Testis (tissue), 3 donors: ENCODE results near the gene WDR88. TPM values are rescaled to one million over a fixed set of nuclear protein-coding genes. Genes with fewer than 3 reads are reported as not detected.

Source experiments
- DNase-seq: peaks from one replicate; pipeline ENCODE4 v3.0.0-alpha.2; 2019
- H3K27ac ChIP-seq, 2 donors: fragments of 200-600 bp; sonication (generic); one replicate each; pipeline ENCODE4 v1.5.1; 2019
- H3K27me3 ChIP-seq: fragments of 200-600 bp; sonication (generic); one replicate; pipeline ENCODE4 v1.5.1; 2019
- H3K36me3 ChIP-seq: fragments of 200-600 bp; sonication (generic); one replicate; pipeline ENCODE4 v1.5.1; 2017; ENCODE audit warnings: low read depth; ENCODE audit errors: missing control alignments
- H3K4me1 ChIP-seq: fragments of 200-600 bp; sonication (generic); one replicate; pipeline ENCODE4 v1.5.1; 2019
- H3K4me3 ChIP-seq, 2 donors: fragments of 200-600 bp; sonication (generic); one replicate each; pipeline ENCODE4 v1.5.1; 2017 to 2019
- H3K9me3 ChIP-seq: fragments of 200-600 bp; sonication (generic); one replicate; pipeline ENCODE4 v1.5.1; 2017
- POLR2A ChIP-seq: fragments of 450-650 bp; IDR thresholded peaks from one replicate; pipeline ENCODE4 v1.6.1; 2017; ENCODE audit warnings: antibody characterized with exemption, mild to moderate bottlenecking, moderate library complexity
- WGBS, 2 donors: methylation state at CpG; one replicate each; pipeline ENCODE4 v1.1.5; 2018; 5-methylcytosine and 5-hydroxymethylcytosine counted together
- intact Hi-C: fragments of 100-400 bp; cut with DNase I; formaldehyde crosslinking; loops from one replicate; pipeline ENCODE4 v1.15.1; 2023; ENCODE audit warnings: low total_unique reads
- polyA plus RNA-seq: library from polyadenylated mRNA; stranded (reverse); fragments of 350-450 nt; fragmentation: Illumina TruSeq; extraction: RNeasy Lipid Tissue Mini Kit (QIAGEN cat#74804); gene quantifications from one replicate; pipeline ENCODE4 v1.2.3, GENCODE V29; 2014; ENCODE audit warnings: low read depth, low replicate concordance; ENCODE audit not compliant: insufficient read depth
- total RNA-seq, 2 donors: library from RNA; depleted of rRNA; stranded (reverse); fragments of >200 nt; gene quantifications; one replicate each; pipeline ENCODE4 v1.2.3, GENCODE V29; 2016
- TF ChIP-seq, protein P1 (sequence below), 3 experiments: fragments of 450-650 bp in 2 of 3; fragments of 200-600 bp in 1 of 3; sonication (generic) in 1 of 3; IDR thresholded peaks; one replicate each; pipeline ENCODE4 v1.5.1; 2016 to 2019; ENCODE audit warnings: antibody characterized with exemption in 3 of 3, mild to moderate bottlenecking in 2 of 3, moderate library complexity in 1 of 3

WDR88 gene
- total and polyA plus RNA-seq, 3 donors from 2014 or later = 5.0 to 15.3 (median 8.9) TPM

DNA sequence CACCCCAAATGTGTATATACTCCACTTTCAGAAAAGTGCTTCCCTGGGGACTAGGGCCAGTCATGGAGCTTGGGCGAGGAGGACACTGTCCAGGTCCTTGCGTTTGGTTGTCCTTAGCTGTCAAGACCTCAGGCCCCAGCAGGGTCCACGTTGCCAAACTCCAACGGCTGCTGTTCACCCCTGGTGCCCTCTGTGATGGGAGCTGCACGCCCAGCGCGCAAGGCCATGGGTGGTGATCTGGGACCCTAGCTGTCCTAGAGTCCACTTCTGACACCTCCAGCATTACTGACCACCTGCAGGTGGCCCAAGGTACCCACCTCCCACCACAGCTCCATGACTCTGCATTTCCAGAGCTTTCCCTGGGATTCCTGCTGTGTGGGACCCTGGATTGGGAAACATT is 66.3 kb downstream of the WDR88 start:
- intact Hi-C loops = no loop called here
- Histone ChIP-seq H3K9me3 (no peaks in the 10 kb centered on the region), H3K4me3 (no peak overlapping the region), H3K27ac (no peak overlapping the region), H3K27me3 (no peaks in the 10 kb centered on the region), H3K4me1 (peaks cover 8% of the 10 kb centered on the region), H3K36me3 (no peaks in the 10 kb centered on the region)
- no peak for DNase-seq
- TF ChIP-seq, protein P1, sequence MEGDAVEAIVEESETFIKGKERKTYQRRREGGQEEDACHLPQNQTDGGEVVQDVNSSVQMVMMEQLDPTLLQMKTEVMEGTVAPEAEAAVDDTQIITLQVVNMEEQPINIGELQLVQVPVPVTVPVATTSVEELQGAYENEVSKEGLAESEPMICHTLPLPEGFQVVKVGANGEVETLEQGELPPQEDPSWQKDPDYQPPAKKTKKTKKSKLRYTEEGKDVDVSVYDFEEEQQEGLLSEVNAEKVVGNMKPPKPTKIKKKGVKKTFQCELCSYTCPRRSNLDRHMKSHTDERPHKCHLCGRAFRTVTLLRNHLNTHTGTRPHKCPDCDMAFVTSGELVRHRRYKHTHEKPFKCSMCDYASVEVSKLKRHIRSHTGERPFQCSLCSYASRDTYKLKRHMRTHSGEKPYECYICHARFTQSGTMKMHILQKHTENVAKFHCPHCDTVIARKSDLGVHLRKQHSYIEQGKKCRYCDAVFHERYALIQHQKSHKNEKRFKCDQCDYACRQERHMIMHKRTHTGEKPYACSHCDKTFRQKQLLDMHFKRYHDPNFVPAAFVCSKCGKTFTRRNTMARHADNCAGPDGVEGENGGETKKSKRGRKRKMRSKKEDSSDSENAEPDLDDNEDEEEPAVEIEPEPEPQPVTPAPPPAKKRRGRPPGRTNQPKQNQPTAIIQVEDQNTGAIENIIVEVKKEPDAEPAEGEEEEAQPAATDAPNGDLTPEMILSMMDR (IDR thresholded peaks at IDR 0.05) = no peak
- TF ChIP-seq POLR2A = no peak
- WGBS, 2 donors = 90 to 97% methylated on average over 4 to 7 of the region's 7 CpGs

DNA sequence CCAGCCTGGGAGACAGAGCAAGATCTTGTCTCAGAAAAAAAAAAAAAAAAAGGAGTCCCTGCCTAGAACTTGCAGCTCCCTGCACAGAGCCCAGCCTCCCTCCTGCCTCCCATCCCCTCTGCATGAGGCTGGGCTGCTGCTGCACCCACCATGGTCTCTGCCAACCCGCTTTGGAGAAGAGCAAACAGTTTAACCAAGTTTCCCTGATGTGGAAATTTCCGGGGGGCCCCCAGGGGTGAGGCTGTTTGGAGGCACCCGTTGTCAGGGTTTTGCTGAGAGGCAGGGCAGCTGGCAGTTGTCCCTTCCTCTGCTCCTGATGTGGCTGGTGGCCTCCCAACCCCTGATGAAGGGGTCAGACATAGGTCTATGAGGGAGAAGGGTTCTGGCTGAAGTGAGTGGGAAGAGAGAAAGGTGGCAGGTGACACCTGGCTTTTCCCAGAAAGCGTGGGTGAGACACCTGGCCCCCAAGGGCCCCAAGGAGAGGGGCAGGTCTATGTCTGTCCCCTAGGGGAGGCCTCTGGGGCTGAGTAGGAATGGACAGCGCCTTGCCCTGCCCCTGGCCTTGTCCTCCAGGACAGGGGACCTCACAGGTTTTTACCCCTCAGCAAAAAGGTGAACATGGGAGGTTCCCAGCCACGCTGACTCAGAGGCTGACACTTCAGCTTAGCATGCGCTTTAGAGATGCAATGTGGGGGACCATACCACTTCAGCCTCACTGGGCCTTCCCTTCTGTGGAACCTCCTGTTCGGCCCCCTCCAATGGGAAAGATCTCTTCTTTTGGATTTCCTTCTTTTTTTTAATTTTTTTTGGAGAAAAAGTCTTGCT is 67.7 kb downstream of the WDR88 start:
- H3K36me3 ChIP-seq = no peaks in the 10 kb centered on the region
- peaks cover 8% of the 10 kb centered on the region for H3K4me1 ChIP-seq
- WGBS, 2 donors = 76 to 77% methylated on average over 8 of the region's 8 CpGs
- intact Hi-C loops = no loop called here
- H3K9me3 ChIP-seq = no peaks in the 10 kb centered on the region
- H3K27me3 ChIP-seq = no peaks in the 10 kb centered on the region
- no peak overlapping the region for H3K4me3 ChIP-seq
- TF ChIP-seq, protein P1 (IDR thresholded peaks at IDR 0.05) = no peak
- no peak for TF ChIP-seq POLR2A
- H3K27ac ChIP-seq = no peak overlapping the region
- DNase-seq = no peak

DNA sequence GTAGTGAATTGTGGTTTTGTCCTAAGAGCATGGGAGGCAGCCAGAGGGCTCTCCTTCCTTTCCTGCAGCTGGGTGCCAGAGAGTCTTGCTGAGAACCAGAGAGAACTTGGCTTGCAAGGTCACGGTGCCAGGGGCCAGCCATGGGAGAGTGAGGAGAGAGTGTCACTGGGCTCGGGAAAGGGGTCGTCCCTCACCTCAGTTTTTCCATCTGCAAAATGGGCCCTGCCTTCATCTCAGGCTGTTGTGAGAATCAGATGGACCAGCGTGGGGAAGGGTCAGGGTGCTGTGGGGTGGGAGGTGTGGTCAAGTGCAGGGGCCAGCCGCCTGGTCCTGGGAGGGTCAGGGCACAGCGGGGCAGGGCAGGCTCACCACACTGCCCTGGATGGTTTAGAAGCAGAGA is 69.6 kb downstream of the WDR88 start:
- no peaks in the 10 kb centered on the region for H3K36me3 ChIP-seq

DNA sequence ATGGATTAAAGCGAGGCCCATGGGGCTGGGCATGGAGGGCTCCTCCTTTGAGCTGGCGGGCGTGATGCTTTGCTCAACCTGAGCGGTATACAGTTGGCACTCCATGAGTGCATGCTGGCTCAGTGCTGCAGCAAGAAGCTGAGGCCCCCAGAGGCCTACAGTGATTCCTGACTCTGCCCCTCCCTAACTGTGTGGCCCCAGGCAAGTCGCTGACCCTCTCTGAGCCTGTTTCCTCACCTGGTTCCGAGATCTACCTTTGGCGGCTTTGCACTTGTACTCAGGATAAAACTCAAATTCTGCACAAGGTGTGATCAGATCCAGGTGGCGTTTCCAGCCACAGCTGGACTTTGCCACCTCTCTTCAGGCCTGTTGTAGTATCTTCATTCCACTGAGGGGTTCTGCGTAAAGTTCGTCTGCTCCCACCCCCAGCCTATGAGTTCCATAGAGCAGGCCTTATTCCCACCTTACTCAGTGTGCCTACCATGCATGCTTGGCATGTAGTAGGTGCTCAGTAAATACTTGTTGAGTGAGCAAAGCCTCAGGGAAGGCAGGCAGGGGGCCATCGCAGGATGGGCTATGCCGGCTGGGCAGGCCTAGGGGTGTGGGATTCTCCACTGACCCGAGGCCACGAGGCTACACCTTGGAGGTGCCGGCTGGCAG is 70.1 kb downstream of the WDR88 start:
- H3K4me3 ChIP-seq = no peak overlapping the region
- no peak for DNase-seq
- H3K27ac ChIP-seq = no peak overlapping the region
- no peak for TF ChIP-seq POLR2A
- TF ChIP-seq, protein P1 (IDR thresholded peaks at IDR 0.05) = no peak
- H3K4me1 ChIP-seq = no peaks in the 10 kb centered on the region
- WGBS, 2 donors = 92 to 97% methylated on average over 10 to 15 of the region's 15 CpGs
- no peaks in the 10 kb centered on the region for H3K36me3 ChIP-seq
- H3K27me3 ChIP-seq = no peaks in the 10 kb centered on the region
- H3K9me3 ChIP-seq = no peaks in the 10 kb centered on the region
- intact Hi-C loops = no loop called here

More for the DNA sequence above, 69.6 kb downstream of the WDR88 start:
- intact Hi-C loops = no loop called here
- H3K27ac ChIP-seq = no peak overlapping the region
- no peaks in the 10 kb centered on the region for H3K27me3 ChIP-seq
- no peak overlapping the region for H3K4me3 ChIP-seq
- 89 to 97% methylated on average over 5 to 6 of the region's 6 CpGs for WGBS, 2 donors
- no peaks in the 10 kb centered on the region for H3K9me3 ChIP-seq
- DNase-seq = no peak
- H3K4me1 ChIP-seq = no peaks in the 10 kb centered on the region
- TF ChIP-seq, protein P1 (IDR thresholded peaks at IDR 0.05) = no peak
- TF ChIP-seq POLR2A = no peak
